ENCODE results near the gene TPM1. TPM values are rescaled to one million over a fixed set of nuclear protein-coding genes. Genes with fewer than 3 reads are reported as not detected.

The TPM1 gene
- total and polyA plus RNA-seq, 9 of the 15 experiments (the other 6 are each of a cell fraction or from before 2014, with no cell fraction given) = 8.1 to 53.9 (median 43.1) TPM

GRCh38 chr15:63066272-63066671, 23.7 kb downstream of the TPM1 start:
- no peak for FAIRE-seq
- ATAC-seq = no peak
- no peaks in the 10 kb centered on the region for H3K27me3 ChIP-seq (ENCODE audit: control insufficient read depth in 2 of 2, insufficient read depth in 2 of 2, low read length in 2 of 2)
- no peak for TF ChIP-seq TEAD1 (CRISPR knock-in tag; IDR thresholded peaks at IDR 0.05)
- TF ChIP-seq ZBTB33 (CRISPR knock-in tag; IDR thresholded peaks at IDR 0.05) = no peak
- no peak for TF ChIP-seq RAD51 (IDR thresholded peaks at IDR 0.05; ENCODE audit: borderline replicate concordance, low read depth)
- no peak for TF ChIP-seq KDM5B (IDR thresholded peaks at IDR 0.05; ENCODE audit: insufficient replicate concordance, low read depth, low read length)
- POLR2A ChIA-PET = interaction anchor here (1.3 to 1.8 kb wide), 2 partner anchors 7 to 9 kb away, joined by 5 to 9 read pairs; no protein-coding TSS in a partner anchor
- CTCF ChIA-PET (ENCODE audit: low intra/inter-chr PET ratio) = no interaction called here
- no TSS peak for BruUV-seq (replicated peaks)
- 50% methylated on average over 3 of the region's 3 CpGs for WGBS (ENCODE audit: insufficient coverage, low coverage, missing lambda C conversion rate)
- no peak overlapping the region for H3K27ac ChIP-seq (ENCODE audit: extremely low read depth, low read depth, low read length)
- intact Hi-C loops (cut with micrococcal nuclease) (no loop called here), in situ Hi-C loops (cut with MboI) (no loop called here)
- no peaks in the 10 kb centered on the region for H3K79me2 ChIP-seq (ENCODE audit: control insufficient read depth, insufficient read depth, low read length)
- DNase-seq (ENCODE audit: extremely low read depth in 1 of 4, low spot score in 3 of 4) = no peak
- no peaks in the 10 kb centered on the region for H3K9me1 ChIP-seq (ENCODE audit: control insufficient read depth, insufficient read depth, low read length)
- no peaks in the 10 kb centered on the region for H3K9me3 ChIP-seq (replicated peaks; ENCODE audit: control insufficient read depth, insufficient read depth, low read depth, low read length)
- peaks cover 18% of the 10 kb centered on the region for H3K36me3 ChIP-seq (ENCODE audit: control insufficient read depth, insufficient read depth, low read length)
- no peak overlapping the region for H2AFZ ChIP-seq (ENCODE audit: low read depth, low read length)
- no peak overlapping the region for H3K4me2 ChIP-seq (ENCODE audit: insufficient read depth, low read length)
- peaks cover 5 to 24% of the 10 kb centered on the region in 2 experiments; a peak in 3 of 5 replicates for H3K4me1 ChIP-seq (replicated peaks in 1 of 2; ENCODE audit: control insufficient read depth in 2 of 2, insufficient read depth in 2 of 2, low read length in 2 of 2)
- no peaks in the 10 kb centered on the region for H4K20me1 ChIP-seq (replicated peaks; ENCODE audit: control insufficient read depth, insufficient read depth, low read length)
- no peak overlapping the region for H3K4me3 ChIP-seq
- no peak overlapping the region for H3K9ac ChIP-seq (ENCODE audit: insufficient read depth in 1 of 2, low read depth in 2 of 2, low read length in 2 of 2)
